OCI-LY1 (cell line): ENCODE results near the gene GLI3.

ENCODE experiments used
- EZH2 ChIP-seq: fragments of 200-600 bp; sonication (generic), shearing (Covaris generic); IDR thresholded peaks from 2 replicates; pipeline ENCODE4 v1.8.0; 2017; ENCODE audit warnings: borderline replicate concordance, mixed run types, mild to moderate bottlenecking, antibody characterized with exemption, low read length, moderate library complexity, mixed read lengths
- TF ChIP-seq, protein P1 (sequence below): fragments of 200-600 bp; sonication (generic), shearing (Covaris generic); IDR thresholded peaks from 2 replicates; pipeline ENCODE4 v1.5.1; 2017; ENCODE audit warnings: mild to moderate bottlenecking, antibody characterized with exemption, low read length, moderate library complexity, mixed read lengths

DNA sequence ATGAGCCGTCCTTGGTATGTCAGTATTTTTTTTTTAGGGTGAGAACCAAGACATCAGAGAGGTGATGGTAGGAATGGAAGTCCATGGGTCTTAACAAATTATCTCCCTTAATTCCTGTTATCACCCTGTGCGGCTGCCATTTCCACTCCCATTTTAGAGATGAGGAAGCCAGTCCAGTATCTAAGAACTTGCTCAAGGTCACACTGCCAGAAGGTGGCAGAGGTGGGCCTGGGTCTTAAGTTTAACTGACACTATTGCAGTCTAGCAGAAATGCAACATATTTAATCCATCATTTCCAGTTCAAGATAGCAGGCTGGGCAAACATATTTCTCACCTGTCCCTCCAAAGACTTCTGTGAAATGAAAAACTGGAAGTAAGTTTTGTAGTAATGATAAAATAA is 108.3 kb downstream of the GLI3 start:
- TF ChIP-seq, protein P1, sequence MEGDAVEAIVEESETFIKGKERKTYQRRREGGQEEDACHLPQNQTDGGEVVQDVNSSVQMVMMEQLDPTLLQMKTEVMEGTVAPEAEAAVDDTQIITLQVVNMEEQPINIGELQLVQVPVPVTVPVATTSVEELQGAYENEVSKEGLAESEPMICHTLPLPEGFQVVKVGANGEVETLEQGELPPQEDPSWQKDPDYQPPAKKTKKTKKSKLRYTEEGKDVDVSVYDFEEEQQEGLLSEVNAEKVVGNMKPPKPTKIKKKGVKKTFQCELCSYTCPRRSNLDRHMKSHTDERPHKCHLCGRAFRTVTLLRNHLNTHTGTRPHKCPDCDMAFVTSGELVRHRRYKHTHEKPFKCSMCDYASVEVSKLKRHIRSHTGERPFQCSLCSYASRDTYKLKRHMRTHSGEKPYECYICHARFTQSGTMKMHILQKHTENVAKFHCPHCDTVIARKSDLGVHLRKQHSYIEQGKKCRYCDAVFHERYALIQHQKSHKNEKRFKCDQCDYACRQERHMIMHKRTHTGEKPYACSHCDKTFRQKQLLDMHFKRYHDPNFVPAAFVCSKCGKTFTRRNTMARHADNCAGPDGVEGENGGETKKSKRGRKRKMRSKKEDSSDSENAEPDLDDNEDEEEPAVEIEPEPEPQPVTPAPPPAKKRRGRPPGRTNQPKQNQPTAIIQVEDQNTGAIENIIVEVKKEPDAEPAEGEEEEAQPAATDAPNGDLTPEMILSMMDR = peak; percentile 46
- TF ChIP-seq EZH2 = no peak
